A549 treated with Hydrocortisone at 1 μM for 4 hours (cell line): ENCODE measurements around the gene SETD3. TPM values are rescaled to one million over a fixed set of nuclear protein-coding genes. Genes with fewer than 3 reads are reported as not detected.

Experiments used
- total RNA-seq: library from RNA; stranded (reverse); fragments of 200-300 nt; extraction: Qiagen RNA extraction; gene quantifications from 5 replicates; pipeline ENCODE4 v1.2.3, GENCODE V29; 2022

The SETD3 gene
- 42.2 to 56.6 TPM (median 47.5 TPM) in 5 replicates for total RNA-seq

GRCh38 chr14:99479906-99480869 lies at the start of gene SETD3:
TSS of gene SETD3 (minus strand) at chr14:99480859. CDS start at chr14:99465805, 15,054 bp downstream.

GRCh38 chr14:99480917-99481744 lies 472 bp upstream of the SETD3 start, which contains the start of gene CCNK:
TSS of gene CCNK (plus strand) at chr14:99481409. CDS start at chr14:99492678, 11,269 bp downstream.

Other genes with a start within 250 kb of the SETD3 start
- gene BCL11B, start 208.7 kb downstream of the SETD3 start, total RNA-seq, result 0.24 to 0.46 TPM (median 0.33 TPM) in 5 replicates
- 45.0 to 64.4 TPM (median 48.7 TPM) in 5 replicates for gene CCNK, start 550 bp upstream of the SETD3 start, total RNA-seq
- gene CCDC85C, start 123.3 kb upstream of the SETD3 start, total RNA-seq, result 32.8 to 38.6 TPM (median 36.6 TPM) in 5 replicates
- gene HHIPL1, start 164.3 kb upstream of the SETD3 start, total RNA-seq, result 0.16 to 0.24 TPM (median 0.20 TPM) in 5 replicates
- gene CYP46A1, start 203.4 kb upstream of the SETD3 start, total RNA-seq, result 0.06 to 0.17 TPM (median 0.09 TPM) in 5 replicates